Body of pancreas (tissue), 4 donors: ENCODE data around the gene MICALL1. TPM values are rescaled to one million over a fixed set of nuclear protein-coding genes. Genes with fewer than 3 reads are reported as not detected.
A peak's percentile ranks its signal among the peaks of the same experiment; 100 is the strongest.

ENCODE experiments used
- ATAC-seq: fragments of 150-250 bp; one replicate; pipeline ENCODE4 v1.9.1; 2016
- DNase-seq, 4 donors: peaks; one replicate each; pipeline ENCODE4 v3.0.0-alpha.2; 2019
- H3K27ac ChIP-seq, 4 donors: fragments of 200-600 bp; sonication (generic); 1 replicate in 3 of 4; 2 replicates in 1 of 4; pipeline versions ENCODE4 v1.5.1 to v1.6.1; 2016 to 2019; ENCODE audit warnings: mild to moderate bottlenecking in 1 of 4, mixed read lengths in 1 of 4, moderate library complexity in 1 of 4
- H3K27me3 ChIP-seq, 2 donors: fragments of 200-600 bp; sonication (generic); one replicate each; pipeline ENCODE4 v1.6.0; 2016; ENCODE audit warnings: mild to moderate bottlenecking in 1 of 2
- H3K36me3 ChIP-seq, 2 donors: fragments of 200-600 bp; sonication (generic); replicated peaks in 1 of 2; 2 replicates each; pipeline ENCODE4 v1.5.1; 2016; ENCODE audit warnings: low read depth in 2 of 2; ENCODE audit not compliant: insufficient read depth in 1 of 2
- H3K4me1 ChIP-seq: fragments of 200-600 bp; sonication (generic); one replicate; pipeline ENCODE4 v1.6.0; 2016
- H3K4me3 ChIP-seq, 2 donors: fragments of 200-600 bp; sonication (generic); 1 replicate in 1 of 2; 2 replicates in 1 of 2; pipeline ENCODE4 v1.5.1; 2016 to 2019
- H3K9me3 ChIP-seq, 3 donors: fragments of 200-600 bp; sonication (generic); 1 replicate in 2 of 3; 2 replicates in 1 of 3; pipeline ENCODE4 v1.5.1; 2016
- POLR2A ChIP-seq, 3 donors: fragments of 450-650 bp; IDR thresholded peaks; one replicate each; pipeline ENCODE4 v1.6.1; 2016; ENCODE audit warnings: antibody characterized with exemption in 3 of 3, mild to moderate bottlenecking in 2 of 3
- WGBS, 2 donors: methylation state at CpG; one replicate each; pipeline ENCODE4 v1.1.5; 2017; 5-methylcytosine and 5-hydroxymethylcytosine counted together
- intact Hi-C: fragments of 100-400 bp; cut with DNase I; formaldehyde crosslinking; loops from one replicate; pipeline ENCODE4 v1.15.1; 2023
- total RNA-seq, 2 donors: library from RNA; depleted of rRNA; stranded (reverse); fragments of >200 nt; gene quantifications; one replicate each; pipeline ENCODE4 v1.1.0, GENCODE V29; 2016
- TF ChIP-seq, protein P1 (sequence below), 7 experiments: fragments of 450-650 bp in 4 of 7; fragments of 200-600 bp in 3 of 7; sonication (generic) in 3 of 7; IDR thresholded peaks; one replicate each; pipeline ENCODE4 v1.5.1; 2016 to 2019; ENCODE audit warnings: antibody characterized with exemption in 7 of 7

The MICALL1 gene
- total RNA-seq, 2 donors from 2014 or later, result 19.2 to 34.9 TPM

DNA sequence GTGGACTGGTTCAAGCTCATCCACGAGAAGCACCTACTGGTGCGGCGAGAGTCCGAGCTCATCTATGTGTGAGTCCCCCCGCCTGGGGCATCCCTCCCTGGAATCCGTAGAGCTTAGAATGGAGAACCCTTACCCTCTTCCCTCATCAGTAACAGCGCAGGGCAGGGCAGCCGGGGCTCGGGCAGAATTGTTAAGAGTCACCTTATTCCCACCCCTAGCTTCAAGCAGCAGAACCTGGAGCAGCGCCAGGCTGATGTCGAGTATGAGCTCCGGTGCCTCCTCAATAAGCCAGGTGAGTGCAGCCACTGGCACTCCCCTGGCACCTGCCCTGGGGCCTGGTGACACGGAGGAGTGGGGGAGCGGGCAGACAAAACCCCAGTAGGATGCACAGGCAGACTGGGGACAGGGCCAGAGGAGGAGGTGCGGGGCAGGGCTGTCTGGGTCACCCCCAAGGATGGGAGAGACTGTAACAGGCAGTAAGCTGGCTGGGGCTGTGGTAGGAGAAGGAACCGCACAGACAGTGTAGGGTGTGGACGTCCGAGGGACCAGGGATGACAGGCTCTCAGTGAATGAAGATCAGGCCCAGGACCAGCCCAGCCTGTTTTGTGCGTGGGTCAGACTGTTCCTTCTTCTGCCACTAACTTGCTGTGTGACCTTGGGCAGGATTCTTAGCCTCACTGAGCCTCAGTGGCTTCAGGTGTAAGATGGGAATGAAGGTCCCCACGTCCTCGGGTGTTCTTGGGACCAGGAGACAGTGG is 26.9 kb downstream of the MICALL1 start:
- Histone ChIP-seq H3K9me3 (no peaks in the 10 kb centered on the region), H3K27me3 (no peaks in the 10 kb centered on the region), H3K4me3 (no peak overlapping the region), H3K4me1 (peaks cover 60% of the 10 kb centered on the region), H3K36me3 (peaks cover 4 to 6% of the 10 kb centered on the region in 2 donors), H3K27ac (peak overlapping the region; percentile 63 to 87 (median 80))
- intact Hi-C loops, result no loop called here
- TF ChIP-seq, protein P1, sequence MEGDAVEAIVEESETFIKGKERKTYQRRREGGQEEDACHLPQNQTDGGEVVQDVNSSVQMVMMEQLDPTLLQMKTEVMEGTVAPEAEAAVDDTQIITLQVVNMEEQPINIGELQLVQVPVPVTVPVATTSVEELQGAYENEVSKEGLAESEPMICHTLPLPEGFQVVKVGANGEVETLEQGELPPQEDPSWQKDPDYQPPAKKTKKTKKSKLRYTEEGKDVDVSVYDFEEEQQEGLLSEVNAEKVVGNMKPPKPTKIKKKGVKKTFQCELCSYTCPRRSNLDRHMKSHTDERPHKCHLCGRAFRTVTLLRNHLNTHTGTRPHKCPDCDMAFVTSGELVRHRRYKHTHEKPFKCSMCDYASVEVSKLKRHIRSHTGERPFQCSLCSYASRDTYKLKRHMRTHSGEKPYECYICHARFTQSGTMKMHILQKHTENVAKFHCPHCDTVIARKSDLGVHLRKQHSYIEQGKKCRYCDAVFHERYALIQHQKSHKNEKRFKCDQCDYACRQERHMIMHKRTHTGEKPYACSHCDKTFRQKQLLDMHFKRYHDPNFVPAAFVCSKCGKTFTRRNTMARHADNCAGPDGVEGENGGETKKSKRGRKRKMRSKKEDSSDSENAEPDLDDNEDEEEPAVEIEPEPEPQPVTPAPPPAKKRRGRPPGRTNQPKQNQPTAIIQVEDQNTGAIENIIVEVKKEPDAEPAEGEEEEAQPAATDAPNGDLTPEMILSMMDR (IDR thresholded peaks at IDR 0.05), result no peak
- no peak for TF ChIP-seq POLR2A (IDR thresholded peaks at IDR 0.05)
- 59 to 65% methylated on average over 7 to 21 of the region's 21 CpGs for WGBS, 2 donors
- ATAC-seq (no peak), DNase-seq (peak in 3 of 4 donors; percentile 33 to 52 (median 46))

DNA sequence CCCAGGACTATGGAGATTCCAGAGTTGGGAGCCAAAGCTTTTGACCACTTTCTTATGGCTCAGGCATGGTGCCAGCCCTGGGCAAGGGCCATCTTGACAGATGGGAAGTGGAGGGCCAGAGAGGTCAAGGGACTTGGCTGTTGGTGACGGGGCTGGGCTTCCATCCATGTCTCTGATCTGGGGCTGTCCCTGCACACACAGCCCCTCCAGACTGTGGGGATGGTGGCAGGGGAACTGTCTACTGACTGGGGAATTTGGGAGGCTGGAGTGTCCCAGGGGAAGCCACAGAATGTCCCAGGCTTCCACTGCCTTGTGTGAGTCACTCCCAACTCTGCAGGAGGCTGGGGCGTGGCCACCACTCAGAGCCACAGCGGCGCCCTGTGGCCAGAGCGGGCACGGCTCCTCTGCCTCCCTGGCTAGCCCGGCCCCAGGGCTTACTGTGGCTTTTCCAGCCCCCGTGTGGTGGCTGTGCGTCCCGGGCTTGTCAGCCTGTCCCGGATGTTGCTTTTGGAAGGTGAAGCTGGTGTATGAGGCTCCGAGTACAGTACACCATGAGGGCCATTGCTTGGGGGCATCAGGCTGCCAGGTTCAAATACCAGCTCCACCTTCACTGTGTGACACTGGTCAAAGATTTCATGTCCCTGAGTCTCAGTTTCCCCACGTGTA is 27.7 kb downstream of the MICALL1 start:
- peak in 1 of 3 donors; percentile 31 for TF ChIP-seq POLR2A (IDR thresholded peaks at IDR 0.05)
- TF ChIP-seq, protein P1 (IDR thresholded peaks at IDR 0.05), result peak; percentile 94 to 99 (median 99)
- Histone ChIP-seq H3K9me3 (no peaks in the 10 kb centered on the region), H3K36me3 (peaks cover 4 to 5% of the 10 kb centered on the region in 2 donors), H3K27me3 (no peaks in the 10 kb centered on the region), H3K4me3 (no peak overlapping the region), H3K4me1 (peaks cover 55% of the 10 kb centered on the region), H3K27ac (peak overlapping the region; percentile 63 to 87 (median 80))
- peak; percentile 93 to 96 (median 94) for DNase-seq
- intact Hi-C loops, result no loop called here
- WGBS, 2 donors, result 4 to 6% methylated on average over 6 to 13 of the region's 13 CpGs
- ATAC-seq, result peak; percentile 93

DNA sequence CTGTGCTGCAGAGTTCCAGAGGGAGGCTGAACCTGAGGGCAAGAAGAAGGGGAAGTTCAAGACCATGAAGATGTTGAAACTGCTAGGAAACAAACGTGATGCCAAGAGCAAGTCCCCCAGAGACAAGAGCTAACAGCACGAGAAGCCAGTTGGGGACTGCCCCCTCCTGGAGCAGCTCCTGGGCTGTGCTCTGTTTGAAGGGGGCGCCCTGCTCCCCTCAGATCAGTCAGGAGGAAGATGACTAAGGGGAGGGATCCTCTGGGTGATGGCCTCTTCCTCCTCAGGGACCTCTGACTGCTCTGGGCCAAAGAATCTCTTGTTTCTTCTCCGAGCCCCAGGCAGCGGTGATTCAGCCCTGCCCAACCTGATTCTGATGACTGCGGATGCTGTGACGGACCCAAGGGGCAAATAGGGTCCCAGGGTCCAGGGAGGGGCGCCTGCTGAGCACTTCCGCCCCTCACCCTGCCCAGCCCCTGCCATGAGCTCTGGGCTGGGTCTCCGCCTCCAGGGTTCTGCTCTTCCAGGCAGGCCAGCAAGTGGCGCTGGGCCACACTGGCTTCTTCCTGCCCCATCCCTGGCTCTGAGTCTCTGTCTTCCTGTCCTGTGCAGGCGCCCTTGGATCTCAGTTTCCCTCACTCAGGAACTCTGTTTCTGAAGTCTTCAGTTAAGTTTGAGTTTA is 34.7 kb downstream of the MICALL1 start:
- 79 to 84% methylated on average over 5 to 12 of the region's 12 CpGs for WGBS, 2 donors
- Histone ChIP-seq H3K27ac (no peak overlapping the region), H3K4me3 (no peak overlapping the region), H3K36me3 (peaks cover 11 to 17% of the 10 kb centered on the region in 2 donors), H3K9me3 (no peaks in the 10 kb centered on the region), H3K27me3 (no peaks in the 10 kb centered on the region), H3K4me1 (no peaks in the 10 kb centered on the region)
- intact Hi-C loops, result no loop called here
- no peak for TF ChIP-seq POLR2A (IDR thresholded peaks at IDR 0.05)
- TF ChIP-seq, protein P1 (IDR thresholded peaks at IDR 0.05), result no peak
- peak; percentile 15 for ATAC-seq
- DNase-seq, result no peak

- WGBS, 2 donors, result 84 to 92% methylated on average over 6 of the region's 8 CpGs
- no peak overlapping the region for H3K4me3 ChIP-seq
- H3K9me3 ChIP-seq, result no peaks in the 10 kb centered on the region
- no peak overlapping the region for H3K27ac ChIP-seq
- no peak for ATAC-seq
- no peaks in the 10 kb centered on the region for H3K27me3 ChIP-seq
- no peak for DNase-seq
- no peak for TF ChIP-seq POLR2A (IDR thresholded peaks at IDR 0.05)
- H3K36me3 ChIP-seq, result peaks cover 11 to 14% of the 10 kb centered on the region in 2 donors
- no peaks in the 10 kb centered on the region for H3K4me1 ChIP-seq
- intact Hi-C loops, result no loop called here
Measured at GRCh38 chr22:37942133-37942532, 36.0 kb downstream of the MICALL1 start.
